ENCODE results near the gene GLT8D1. TPM values are rescaled to one million over a fixed set of nuclear protein-coding genes. Genes with fewer than 3 reads are reported as not detected.
A peak's percentile ranks its signal among the peaks of the same experiment; 100 is the strongest.

GLT8D1 gene
- 76.4 and 79.8 TPM in 2 replicates for total RNA-seq
- long read RNA-seq, transcript GLT8D1-201 (10 exons, 1,849 nt): major isoform, 16 of 54 reads
- long read RNA-seq, partial matches to known transcripts: 3 of 54 reads
- long read RNA-seq, other reads (novel, unspliced or antisense): 32 of 54 reads

- peaks cover 16% of the 10 kb centered on the region for H3K4me1 Mint-ChIP-seq (ENCODE audit: low read depth)
- H3K27me3 Mint-ChIP-seq: no peaks in the 10 kb centered on the region
- peak within 1 kb of the TSS; percentile 95 for H3K4me3 Mint-ChIP-seq (ENCODE audit: low read depth)
Observed at GRCh38 chr3:52705688-52706686, at the start of gene GLT8D1, which contains the start of gene SPCS1. Gene GLT8D1, minus strand, starts transcription at chr3:52705791. Its CDS starts 5,331 bp downstream, at chr3:52700460. Gene SPCS1, plus strand, starts transcription at chr3:52706106. Its CDS starts 141 bp downstream, at chr3:52706247.

GRCh38 chr3:52754373-52754772 lies 48.8 kb upstream of the GLT8D1 start:
- H3K27me3 Mint-ChIP-seq: no peaks in the 10 kb centered on the region

More at GRCh38 chr3:52705688-52706686, at the start of gene GLT8D1, which contains the start of gene SPCS1:
- DNase-seq (ENCODE audit: low spot score, unreplicated experiment): peak; percentile 63
- Mint-ChIP-seq H3K9me3 (ENCODE audit: low read depth) (no peaks in the 10 kb centered on the region), H3K27ac (peak within 1 kb of the TSS; percentile 96), H3K36me3 (ENCODE audit: insufficient read depth) (no peaks in the 10 kb centered on the region)
- no peak for TF ChIP-seq CTCF (IDR thresholded peaks at IDR 0.05; ENCODE audit: unreplicated experiment)

DNA sequence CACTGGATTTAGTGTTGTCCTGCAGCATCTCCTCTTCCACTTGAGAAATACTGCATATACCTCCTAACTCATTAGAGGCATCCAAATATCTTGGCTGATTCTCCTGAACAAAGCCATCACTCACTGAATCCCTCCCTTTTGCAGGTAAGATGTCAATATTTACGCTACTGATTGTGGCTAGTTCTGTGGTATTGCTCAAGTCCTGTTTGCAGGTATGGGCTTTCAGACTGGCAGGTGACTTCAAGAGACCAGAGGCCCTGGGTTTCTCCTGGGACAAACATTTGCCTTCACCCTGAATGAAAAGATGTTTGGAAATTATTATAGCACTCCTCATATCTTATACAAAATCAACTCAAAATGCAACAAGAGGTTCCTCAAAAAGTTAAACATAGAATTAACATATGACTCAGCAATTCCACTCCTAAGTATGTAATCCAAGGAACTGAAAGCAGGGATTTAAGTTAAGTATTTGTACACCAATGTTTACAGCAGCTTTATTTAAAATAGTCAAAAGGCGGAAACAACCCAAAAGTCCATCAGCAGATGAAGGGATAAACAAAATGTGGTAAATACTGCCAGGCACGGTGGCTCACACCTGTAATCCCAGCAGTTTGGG lies 46.6 kb upstream of the GLT8D1 start:
- DNase-seq (ENCODE audit: low spot score, unreplicated experiment): no peak
- Mint-ChIP-seq H3K36me3 (ENCODE audit: insufficient read depth) (peaks cover 43% of the 10 kb centered on the region), H3K4me1 (ENCODE audit: low read depth) (no peaks in the 10 kb centered on the region), H3K27me3 (no peaks in the 10 kb centered on the region), H3K4me3 (ENCODE audit: low read depth) (no peak overlapping the region), H3K27ac (no peak overlapping the region), H3K9me3 (ENCODE audit: low read depth) (peaks cover 3% of the 10 kb centered on the region)
- no peak for TF ChIP-seq CTCF (IDR thresholded peaks at IDR 0.05; ENCODE audit: unreplicated experiment)

More at GRCh38 chr3:52754373-52754772, 48.8 kb upstream of the GLT8D1 start:
- H3K9me3 Mint-ChIP-seq (ENCODE audit: low read depth): peaks cover 3% of the 10 kb centered on the region
- H3K4me3 Mint-ChIP-seq (ENCODE audit: low read depth): no peak overlapping the region
- no peak for TF ChIP-seq CTCF (IDR thresholded peaks at IDR 0.05; ENCODE audit: unreplicated experiment)
- no peaks in the 10 kb centered on the region for H3K4me1 Mint-ChIP-seq (ENCODE audit: low read depth)
- peaks cover 45% of the 10 kb centered on the region for H3K36me3 Mint-ChIP-seq (ENCODE audit: insufficient read depth)
- no peak overlapping the region for H3K27ac Mint-ChIP-seq
- DNase-seq (ENCODE audit: low spot score, unreplicated experiment): no peak

- TF ChIP-seq CTCF (IDR thresholded peaks at IDR 0.05; ENCODE audit: unreplicated experiment): no peak
- Mint-ChIP-seq H3K4me1 (ENCODE audit: low read depth) (no peaks in the 10 kb centered on the region), H3K36me3 (ENCODE audit: insufficient read depth) (peaks cover 45% of the 10 kb centered on the region), H3K27me3 (no peaks in the 10 kb centered on the region), H3K27ac (peak overlapping the region; percentile 88), H3K4me3 (ENCODE audit: low read depth) (no peak overlapping the region), H3K9me3 (ENCODE audit: low read depth) (no peaks in the 10 kb centered on the region)
- no peak for DNase-seq (ENCODE audit: low spot score, unreplicated experiment)
Observed at GRCh38 chr3:52743721-52744120, 38.1 kb upstream of the GLT8D1 start.

- DNase-seq (ENCODE audit: low spot score, unreplicated experiment): no peak
- TF ChIP-seq CTCF (IDR thresholded peaks at IDR 0.05; ENCODE audit: unreplicated experiment): no peak
- H3K27ac Mint-ChIP-seq: no peak overlapping the region
- no peaks in the 10 kb centered on the region for H3K9me3 Mint-ChIP-seq (ENCODE audit: low read depth)
- no peaks in the 10 kb centered on the region for H3K27me3 Mint-ChIP-seq
- peaks cover 40% of the 10 kb centered on the region for H3K36me3 Mint-ChIP-seq (ENCODE audit: insufficient read depth)
- H3K4me3 Mint-ChIP-seq (ENCODE audit: low read depth): no peak overlapping the region
- H3K4me1 Mint-ChIP-seq (ENCODE audit: low read depth): no peaks in the 10 kb centered on the region
Observed at GRCh38 chr3:52743152-52743551, 37.6 kb upstream of the GLT8D1 start.

Measured in progenitor cell of endocrine pancreas (in vitro differentiated cells).